Dermis blood vessel endothelial cell (primary cell): ENCODE data around the gene ULK3. TPM values are rescaled to one million over a fixed set of nuclear protein-coding genes. Genes with fewer than 3 reads are reported as not detected.

ENCODE experiments used
- DNase-seq: peaks from one replicate; pipeline ENCODE4 v3.0.0; 2010
- total RNA-seq: library from RNA; depleted of rRNA; stranded (reverse); fragments of >200 nt; gene quantifications from 2 replicates; pipeline ENCODE4 v1.2.3, GENCODE V29; 2014

Gene ULK3
- total RNA-seq, 1 donor from 2014 or later: 39.3 TPM

- no peak for DNase-seq
Observed at GRCh38 chr15:74839526-74840395, 3.2 kb downstream of the ULK3 start.

DNA sequence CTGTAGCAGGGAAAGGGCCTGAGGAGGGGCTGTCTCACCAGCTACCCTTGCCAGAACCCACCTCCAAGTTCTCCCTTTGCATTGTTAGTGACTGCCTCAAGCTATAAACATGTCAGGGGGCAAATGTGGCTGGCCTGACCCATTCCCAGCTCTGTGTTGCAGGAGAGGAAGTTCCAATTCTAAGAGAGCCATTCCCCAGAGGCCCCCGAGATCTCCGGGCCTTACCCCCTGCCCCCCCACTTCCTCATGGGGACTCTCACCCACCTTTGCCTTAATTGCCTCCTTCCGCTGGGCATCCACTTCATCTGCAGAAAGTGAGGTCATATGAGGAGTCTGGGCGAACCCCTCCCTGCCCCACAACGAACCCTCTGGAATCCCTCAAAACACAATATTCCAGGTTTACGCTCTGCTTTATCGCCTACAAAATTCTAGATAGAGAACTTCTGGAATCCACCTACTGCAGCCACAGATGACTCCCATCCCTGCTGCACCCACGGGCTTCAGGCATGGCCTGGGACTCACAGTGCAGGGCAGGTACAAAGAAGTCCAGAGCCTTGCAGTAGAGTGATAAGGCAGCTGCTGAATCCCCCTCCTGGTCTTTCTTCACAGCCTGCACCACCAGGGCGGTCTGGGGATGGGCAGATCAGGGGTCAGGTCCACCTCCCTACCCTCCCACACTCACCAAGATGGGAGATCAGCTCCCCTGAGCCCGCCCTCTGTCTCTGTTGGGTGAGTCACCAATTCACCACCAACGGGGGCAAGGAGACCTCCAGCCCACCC, 4.0 kb downstream of the ULK3 start:
- no peak for DNase-seq

- DNase-seq: no peak
Observed at GRCh38 chr15:74838137-74838516, 4.8 kb downstream of the ULK3 start.

GRCh38 chr15:74837482-74838136, 5.3 kb downstream of the ULK3 start:
- no peak for DNase-seq

GRCh38 chr15:74836846-74837245, 6.1 kb downstream of the ULK3 start:
- DNase-seq: no peak

- peak; percentile 72 for DNase-seq
Observed at GRCh38 chr15:74835312-74835823, 7.6 kb downstream of the ULK3 start.

- DNase-seq: no peak
Observed at GRCh38 chr15:74833376-74834107, 9.4 kb downstream of the ULK3 start.

DNA sequence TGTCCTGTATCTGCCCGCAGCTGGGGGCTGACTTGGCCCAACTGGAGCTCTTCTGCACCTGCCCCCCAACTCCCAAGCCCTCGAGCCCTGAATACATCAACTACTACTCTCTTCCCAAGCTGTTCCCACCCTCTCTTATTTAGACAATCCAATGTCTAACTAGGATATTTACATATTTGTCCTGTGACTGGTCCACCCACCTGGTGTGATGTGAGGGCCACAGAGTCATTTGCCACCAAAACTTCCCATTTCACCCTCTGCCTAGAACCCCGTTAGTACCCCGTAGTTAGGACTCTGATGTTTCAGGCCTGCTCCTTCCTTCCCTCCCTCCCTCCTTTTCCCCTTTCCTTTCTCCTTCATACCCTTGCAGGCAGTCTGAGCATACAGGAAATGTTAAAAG, 10.1 kb downstream of the ULK3 start:
- DNase-seq: no peak

GRCh38 chr15:74831813-74832495, 11.0 kb downstream of the ULK3 start:
- DNase-seq: no peak

- DNase-seq: no peak
Observed at GRCh38 chr15:74830868-74831267, 12.1 kb downstream of the ULK3 start.

DNA sequence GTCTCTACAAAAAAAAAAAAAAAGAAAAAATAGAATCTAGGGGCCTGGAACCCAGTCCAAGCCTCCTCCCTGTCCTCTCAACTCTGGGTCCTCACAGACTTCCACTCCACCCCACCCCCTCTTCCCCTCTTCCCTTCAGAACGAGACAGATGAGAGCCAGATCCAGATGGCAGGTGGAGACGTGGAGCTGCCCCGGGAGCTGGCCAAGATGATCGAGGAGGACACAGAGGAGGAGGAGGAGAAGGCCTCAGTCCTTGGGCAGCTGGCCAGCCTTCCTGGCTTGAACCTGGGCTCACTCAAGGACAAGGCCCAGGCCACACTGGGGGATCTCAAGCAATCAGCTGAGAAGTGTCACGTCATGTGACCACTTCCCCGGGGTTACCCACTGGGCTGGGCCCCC, 13.0 kb downstream of the ULK3 start:
- DNase-seq: no peak

GRCh38 chr15:74829486-74829885, 13.5 kb downstream of the ULK3 start:
- no peak for DNase-seq

DNA sequence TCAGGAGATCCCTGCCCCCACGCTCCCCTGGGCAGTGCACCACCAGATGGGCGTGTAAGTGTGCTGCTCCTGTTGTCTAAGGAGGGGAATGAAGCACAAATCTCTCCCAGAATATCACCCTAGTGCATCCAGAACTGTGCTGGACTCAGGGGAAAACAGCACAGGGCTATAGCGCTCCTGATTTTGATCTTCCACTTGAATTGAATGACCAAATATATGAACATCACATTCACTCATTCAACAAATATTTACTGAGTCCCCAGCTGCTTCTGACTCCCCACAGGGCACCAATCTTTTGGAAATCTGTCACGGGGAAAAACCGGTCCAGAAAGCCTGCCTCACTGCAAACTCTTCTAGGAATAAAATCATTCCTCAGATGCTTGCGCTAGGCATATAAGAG, 14.1 kb downstream of the ULK3 start:
- DNase-seq: no peak

GRCh38 chr15:74827614-74828013, 15.3 kb downstream of the ULK3 start:
- no peak for DNase-seq

- no peak for DNase-seq
Observed at GRCh38 chr15:74826921-74827320, 16.0 kb downstream of the ULK3 start.

DNA sequence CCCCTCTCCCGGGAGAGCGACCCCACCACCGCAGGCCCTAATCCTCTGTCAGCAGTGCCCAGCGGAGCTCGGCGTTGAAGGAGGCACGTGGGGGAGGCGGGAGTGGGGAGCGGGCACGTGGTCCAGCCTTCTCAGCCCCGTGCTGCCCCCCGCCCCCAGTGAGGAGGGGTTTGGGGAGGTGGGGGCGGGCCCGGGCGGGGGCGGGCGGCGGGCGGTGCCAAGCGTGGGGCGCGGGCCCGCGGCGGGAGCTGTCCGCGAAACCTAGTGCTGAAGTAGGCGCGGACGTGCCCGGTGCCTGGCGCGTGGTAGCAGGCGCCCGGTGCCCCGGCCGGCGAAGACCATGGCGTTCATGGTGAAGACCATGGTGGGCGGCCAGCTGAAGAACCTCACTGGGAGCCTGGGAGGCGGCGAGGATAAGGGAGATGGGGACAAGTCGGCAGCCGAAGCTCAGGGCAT, 16.6 kb downstream of the ULK3 start, which contains the start of gene CPLX3:
CPLX3 (plus strand) TSS at position 264 of the 456 bp plus-strand sequence; CDS start at position 341, 77 bp downstream.
- DNase-seq: peak; percentile 40

DNA sequence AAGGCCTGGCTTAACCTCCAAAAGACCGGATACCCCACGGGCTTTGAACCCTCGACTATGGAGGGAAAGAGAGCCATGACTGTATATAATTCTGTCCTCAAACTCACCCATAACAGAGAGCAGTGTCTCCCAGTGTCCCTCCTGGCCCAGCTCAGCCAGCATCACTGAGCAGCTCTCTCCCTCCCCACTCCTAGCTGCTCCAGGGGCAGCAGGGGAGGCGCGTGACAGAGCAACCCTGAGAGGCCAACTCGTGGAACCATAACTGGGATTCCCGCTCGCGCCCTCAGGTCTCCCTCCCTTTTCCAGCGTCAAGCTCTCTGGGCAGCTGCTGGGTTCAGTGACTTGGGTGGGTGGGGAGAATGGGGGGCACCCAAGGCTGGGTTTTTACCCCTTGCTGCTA, 17.1 kb downstream of the ULK3 start:
- DNase-seq: no peak

DNA sequence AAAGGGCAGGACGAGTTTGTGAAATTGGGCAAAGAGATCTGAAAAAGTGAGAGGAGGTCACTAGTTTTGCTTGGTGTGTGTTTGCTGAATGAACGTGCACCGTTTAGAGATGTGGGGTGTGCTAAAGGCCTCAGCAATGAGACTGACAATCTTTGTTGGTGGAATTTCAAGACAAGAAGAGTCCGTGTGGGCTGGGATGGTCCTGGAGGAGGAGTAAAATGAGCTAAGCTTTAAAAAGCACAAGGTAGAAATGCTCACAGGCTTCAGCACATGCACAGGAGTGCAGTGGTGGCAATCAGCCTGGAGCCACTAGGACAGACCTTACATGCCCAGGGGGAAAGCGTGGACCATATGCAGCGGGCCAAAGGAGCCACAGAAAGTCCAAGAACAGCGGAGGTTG, 18.0 kb downstream of the ULK3 start:
- no peak for DNase-seq

- no peak for DNase-seq
Observed at GRCh38 chr15:74823324-74823723, 19.6 kb downstream of the ULK3 start.

GRCh38 chr15:74822233-74822632, 20.7 kb downstream of the ULK3 start:
- no peak for DNase-seq

- no peak for DNase-seq
Observed at GRCh38 chr15:74821790-74822158, 21.2 kb downstream of the ULK3 start.
